Measurements from ENCODE around the gene DVL1. TPM values are rescaled to one million over a fixed set of nuclear protein-coding genes. Genes with fewer than 3 reads are reported as not detected.
"Not testable (repeated sequence)": the region's sequence is repeated elsewhere in the genome, so short reads cannot be mapped to it uniquely, and the experiment has no call there.

DVL1 gene
- total RNA-seq, 1 donor from 2014 or later = 70.7 TPM

DNA sequence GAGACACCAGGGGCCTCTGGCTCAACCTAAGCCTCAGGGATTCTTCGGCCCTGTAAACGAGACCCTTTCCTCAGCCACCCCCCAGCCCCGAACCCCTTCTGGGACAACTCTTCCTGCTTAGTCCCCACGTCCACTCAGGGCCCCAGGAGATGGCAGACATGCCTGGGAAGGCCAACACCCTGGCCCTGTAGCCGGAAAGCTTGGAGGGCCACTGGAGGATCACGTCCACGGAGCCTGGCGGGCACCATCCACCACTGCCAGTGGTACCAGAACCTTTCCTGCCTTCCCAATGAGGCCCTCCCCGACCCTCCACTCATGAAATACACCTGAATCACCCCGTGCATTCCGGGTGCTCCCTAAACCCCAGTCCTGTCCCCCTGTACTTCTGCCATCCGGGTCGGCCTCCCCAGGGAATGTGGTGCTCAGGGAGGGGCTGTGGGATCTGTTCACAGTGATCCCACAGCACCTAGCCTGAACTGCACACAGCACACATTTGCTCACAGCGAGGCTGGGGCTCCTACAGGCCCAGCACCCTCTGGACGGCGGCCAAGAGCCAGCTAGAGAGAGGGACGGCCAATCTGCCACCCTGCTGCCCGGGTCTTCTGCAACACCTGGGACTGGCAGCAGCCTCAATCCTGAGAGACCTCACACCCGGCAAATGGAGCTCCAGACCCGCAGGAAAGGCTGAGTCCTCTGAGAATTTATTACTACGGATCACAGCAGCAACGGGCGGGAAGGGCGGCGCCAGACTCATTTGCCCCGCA, 24.0 kb upstream of the DVL1 start:
- no peak for DNase-seq

GRCh38 chr1:1371746-1372711, 22.8 kb upstream of the DVL1 start:
- no peak for DNase-seq

DNA sequence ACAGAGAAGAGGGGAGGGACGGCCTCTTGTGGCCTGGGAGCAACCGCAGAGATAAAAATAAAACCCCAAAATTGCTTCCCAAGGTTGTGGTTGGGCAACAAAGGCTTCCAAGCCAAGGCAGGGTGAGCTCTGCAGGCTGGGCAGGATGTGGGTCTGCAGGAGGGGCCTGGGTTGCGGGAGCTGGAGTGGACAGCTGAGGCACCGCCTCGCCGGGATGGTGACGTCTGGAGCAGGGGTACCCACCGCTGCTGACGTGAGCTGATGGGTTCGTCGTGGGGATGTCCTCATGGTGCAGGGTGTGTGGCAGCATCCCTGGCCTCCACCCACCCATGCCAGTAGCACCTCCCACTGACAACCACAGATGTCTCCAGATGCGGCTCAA, 22.1 kb upstream of the DVL1 start:
- no peak for DNase-seq

- DNase-seq = no peak
Observed at GRCh38 chr1:1370771-1371300, 21.6 kb upstream of the DVL1 start.

GRCh38 chr1:1370094-1370493, 20.9 kb upstream of the DVL1 start:
- DNase-seq = not testable (repeated sequence)

- no peak for DNase-seq
Observed at GRCh38 chr1:1367315-1367714, 18.1 kb upstream of the DVL1 start.

- DNase-seq = no peak
Observed at GRCh38 chr1:1366699-1367066, 17.5 kb upstream of the DVL1 start.

DNA sequence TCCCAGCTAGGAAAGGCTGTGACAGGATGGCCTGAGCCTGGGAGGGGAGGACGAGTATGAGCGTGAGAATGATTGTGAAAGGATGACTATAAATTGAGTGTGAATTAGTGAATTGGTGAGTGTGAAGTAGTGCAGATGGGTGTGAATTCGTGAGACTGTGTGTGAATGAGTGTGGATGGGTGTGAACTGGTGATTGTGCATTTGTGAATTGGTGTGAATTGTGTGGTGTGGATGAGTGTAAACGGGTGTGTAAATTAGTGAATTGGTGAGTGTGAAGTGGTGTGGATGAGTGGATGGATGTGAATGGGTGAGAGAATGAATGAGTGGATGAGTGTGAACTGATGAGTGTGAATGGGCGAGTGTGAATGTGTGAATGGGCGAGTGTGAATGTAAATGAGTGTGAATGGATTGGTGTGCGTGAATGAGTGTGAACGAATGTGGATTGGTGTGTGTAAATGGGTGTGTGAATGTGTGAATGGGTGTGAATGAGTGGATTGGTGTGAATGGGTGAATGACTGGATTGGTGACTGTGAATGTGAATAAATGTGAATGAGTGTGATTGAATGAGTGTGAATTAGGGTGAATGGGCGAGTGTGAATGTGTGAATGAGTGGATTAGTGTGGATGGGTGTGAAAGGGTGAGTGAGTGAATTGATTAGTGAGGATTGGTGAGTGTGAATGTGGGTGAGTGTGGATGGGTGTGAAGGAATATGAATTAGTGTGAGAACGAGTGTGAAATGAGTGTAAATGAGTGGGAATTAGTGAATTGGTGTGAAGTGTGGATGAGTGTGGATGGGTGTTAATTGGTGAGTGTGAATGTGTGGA, 16.9 kb upstream of the DVL1 start:
- no peak for DNase-seq

GRCh38 chr1:1364266-1364665, 15.0 kb upstream of the DVL1 start:
- DNase-seq = no peak

GRCh38 chr1:1361982-1362423, 12.8 kb upstream of the DVL1 start:
- no peak for DNase-seq

DNA sequence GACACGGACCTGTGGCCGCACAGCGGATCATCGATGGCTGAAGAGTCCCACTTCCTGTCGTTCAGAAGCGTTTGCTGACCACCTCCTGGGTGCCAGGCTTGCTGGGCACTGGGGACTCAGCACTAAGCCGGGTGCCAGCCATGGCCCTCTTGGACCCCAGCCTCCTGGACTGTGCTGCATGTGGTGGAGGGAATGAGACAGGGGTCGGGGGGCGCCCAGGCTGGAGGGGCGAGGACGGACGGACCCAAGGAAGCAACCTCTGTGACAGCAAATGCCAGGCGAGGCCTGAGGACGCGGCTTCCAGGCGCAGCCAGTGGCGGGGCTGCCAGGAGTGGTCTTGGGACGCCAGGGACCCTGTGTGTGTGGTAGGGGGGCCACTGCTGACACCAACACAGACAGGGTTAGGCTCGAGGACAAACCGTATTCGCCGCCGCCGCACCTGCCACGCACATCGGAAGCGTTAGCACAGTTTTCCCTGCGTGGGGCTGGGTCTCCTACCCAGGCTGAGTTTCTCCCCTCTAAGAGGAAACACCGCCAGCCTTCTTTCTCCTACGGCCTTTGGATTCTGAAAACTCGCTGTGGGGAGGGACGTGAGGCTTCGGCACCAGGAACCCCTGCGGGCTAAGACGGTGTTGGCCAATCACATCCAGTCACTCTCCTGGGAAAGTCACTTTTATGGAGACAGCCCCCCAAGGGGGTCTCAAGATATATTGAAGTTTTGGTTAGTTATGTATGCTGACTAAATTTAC, 12.2 kb upstream of the DVL1 start:
- DNase-seq = no peak

DNA sequence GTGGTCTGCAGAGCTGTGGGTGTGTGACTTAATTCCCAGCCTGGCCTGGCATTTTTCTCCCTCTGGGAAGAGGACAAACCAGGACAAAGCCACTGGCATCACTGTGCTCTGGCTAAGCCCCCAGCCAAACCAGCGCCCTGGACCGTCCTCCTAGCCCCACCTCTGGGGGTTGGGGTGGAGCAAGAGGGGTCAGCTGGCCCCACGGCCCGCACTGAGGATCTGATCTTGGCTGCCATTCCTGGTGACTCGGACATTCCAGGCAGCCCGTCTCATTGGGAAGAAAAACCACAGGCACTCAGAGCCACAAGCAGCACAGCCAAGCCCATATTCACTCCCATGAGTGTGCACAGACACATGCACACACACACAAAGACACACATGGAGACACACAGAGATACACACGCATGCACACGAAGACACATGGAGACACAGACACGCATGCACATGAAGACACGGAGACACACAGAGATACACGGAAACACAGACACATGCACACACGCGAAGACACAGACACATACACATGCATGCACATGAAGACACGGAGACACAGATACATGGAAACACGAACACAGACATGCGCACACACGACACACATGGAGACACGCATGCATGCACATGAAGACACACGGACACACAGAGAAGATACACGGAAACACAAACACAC, 11.4 kb upstream of the DVL1 start:
- no peak for DNase-seq

GRCh38 chr1:1359664-1360468, 10.6 kb upstream of the DVL1 start:
- DNase-seq = no peak

GRCh38 chr1:1359308-1359663, 10.1 kb upstream of the DVL1 start:
- no peak for DNase-seq

DNA sequence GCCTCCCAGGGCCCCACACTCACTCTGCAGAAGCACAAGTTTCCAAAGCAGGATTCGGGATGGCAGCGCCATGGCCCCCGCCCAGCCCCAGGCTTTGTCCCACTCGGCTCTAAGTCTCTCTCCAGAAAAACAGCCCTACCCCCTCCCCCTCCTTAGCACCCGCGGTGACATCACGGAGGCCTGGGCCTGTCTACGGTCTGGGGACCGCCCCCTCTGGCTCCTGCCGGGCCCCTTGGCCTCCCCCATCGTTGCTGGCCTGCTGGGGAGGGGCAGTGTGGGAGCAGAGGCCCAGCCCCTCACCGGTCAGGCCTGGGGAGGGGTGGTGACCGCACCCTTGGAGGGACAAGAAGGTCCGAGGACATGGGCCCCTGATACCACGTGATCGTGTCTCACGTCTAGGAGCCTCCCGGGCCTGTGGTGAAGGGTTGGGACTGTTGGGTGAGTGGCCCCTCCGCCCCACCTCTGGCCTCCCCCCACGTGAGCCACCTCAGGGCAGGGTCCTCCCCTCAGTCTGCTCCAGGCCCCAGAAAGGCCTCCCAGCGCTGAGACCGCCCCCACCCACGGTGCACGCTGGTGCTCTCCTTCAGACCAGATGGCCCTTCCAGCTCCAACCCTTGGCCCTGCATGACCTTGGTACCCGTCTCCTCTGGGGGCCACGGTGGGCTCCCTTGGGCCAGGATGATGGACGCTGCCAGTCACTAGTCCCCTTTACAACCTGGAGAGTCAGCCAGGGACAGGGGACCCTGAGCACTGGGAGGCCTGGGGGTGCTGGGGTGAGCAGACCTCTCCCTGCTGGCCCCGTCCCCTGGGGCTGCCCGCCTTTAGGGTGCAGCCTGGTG, 9.4 kb upstream of the DVL1 start, which contains the start of gene MXRA8:
TSS of gene MXRA8 (minus strand) at position 123 of the 839 bp plus-strand sequence. CDS start at position 72, 51 bp downstream.
- DNase-seq = no peak

- DNase-seq = no peak
Observed at GRCh38 chr1:1357871-1358432, 8.7 kb upstream of the DVL1 start.

DNA sequence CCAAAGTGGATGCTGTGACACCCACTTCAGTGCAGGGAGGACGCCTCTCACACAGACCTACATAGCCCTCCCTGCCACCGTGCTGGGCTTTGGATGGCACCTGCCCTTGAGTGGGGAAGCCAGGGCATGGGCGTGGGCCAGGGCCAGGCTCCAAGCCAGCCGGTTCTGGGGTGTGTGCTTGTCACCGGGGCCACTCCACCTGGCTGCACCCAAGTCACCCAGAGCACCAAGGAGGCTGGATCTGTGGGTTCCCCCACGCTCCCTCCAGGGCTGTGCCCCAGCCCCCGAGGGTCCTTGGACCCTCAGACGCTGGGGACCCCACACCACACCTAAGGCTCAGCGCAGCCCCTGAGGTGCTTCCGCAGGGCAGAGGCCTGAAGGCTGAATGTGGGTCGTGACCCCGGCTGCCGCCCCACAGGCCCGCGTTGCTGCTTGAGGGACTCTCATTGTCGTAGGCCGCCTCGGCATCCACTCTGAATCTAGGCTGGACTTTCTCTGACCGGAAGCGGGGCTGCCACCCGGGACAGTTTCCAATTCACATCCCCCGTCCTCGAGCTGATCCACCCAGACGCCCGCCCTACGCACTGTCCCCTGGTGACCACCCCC, 7.7 kb upstream of the DVL1 start:
- DNase-seq = no peak

GRCh38 chr1:1356166-1356795, 7.1 kb upstream of the DVL1 start:
- DNase-seq = no peak

Measured in occipital lobe (tissue), 2 donors.